ENCODE data around the gene SIRT2.

SIRT2 gene

DNA sequence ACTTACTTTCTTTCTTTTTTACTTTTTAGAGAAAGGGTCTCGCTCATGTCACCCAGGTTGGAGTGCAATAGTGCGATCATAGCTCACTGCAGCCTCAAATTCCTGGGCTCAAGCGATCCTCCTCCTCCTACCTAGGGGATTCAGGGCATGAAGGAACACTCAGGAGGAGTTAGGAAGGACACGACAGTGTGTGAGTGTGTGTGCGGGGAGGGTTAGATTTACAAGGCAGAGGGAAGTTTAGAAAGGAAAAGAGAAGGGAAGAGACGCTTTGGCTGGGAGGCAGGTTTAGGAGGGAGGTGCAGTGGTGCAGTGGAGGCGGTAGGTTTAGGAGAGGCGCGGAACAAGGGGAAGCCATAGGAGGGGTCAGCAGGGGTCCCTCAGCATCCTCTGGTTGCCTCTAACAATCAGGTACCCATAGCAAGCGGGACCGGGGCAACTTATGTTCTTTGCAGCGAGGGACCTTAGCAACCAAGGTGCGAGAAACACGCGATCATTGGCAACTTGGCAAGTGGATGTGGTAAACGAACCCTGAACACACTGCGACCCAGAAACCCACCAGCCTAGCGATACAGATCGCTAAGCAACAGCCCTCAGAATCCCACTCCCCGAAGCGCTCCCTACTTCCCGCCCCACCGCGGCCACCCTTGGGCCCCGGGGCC is 501 bp downstream of the SIRT2 start (continued):
- no peak for TF ChIP-seq ZBTB17 (tag by site-specific recombination; IDR thresholded peaks at IDR 0.05)
- TF ChIP-seq ZNF658 (tag by site-specific recombination; IDR thresholded peaks at IDR 0.05), result no peak
- no peak; the same call in 1 of the 2 replicates for TF ChIP-seq ZNF221 (tag by site-specific recombination; IDR thresholded peaks at IDR 0.05; ENCODE audit: borderline replicate concordance)
- TF ChIP-seq ZBTB48 (tag by site-specific recombination; IDR thresholded peaks at IDR 0.05), result peak; percentile 91
- no peak for TF ChIP-seq SP3 (tag by site-specific recombination; IDR thresholded peaks at IDR 0.05)
- no peak for TF ChIP-seq ZNF140 (tag by site-specific recombination; IDR thresholded peaks at IDR 0.05)
- TF ChIP-seq, protein P1, sequence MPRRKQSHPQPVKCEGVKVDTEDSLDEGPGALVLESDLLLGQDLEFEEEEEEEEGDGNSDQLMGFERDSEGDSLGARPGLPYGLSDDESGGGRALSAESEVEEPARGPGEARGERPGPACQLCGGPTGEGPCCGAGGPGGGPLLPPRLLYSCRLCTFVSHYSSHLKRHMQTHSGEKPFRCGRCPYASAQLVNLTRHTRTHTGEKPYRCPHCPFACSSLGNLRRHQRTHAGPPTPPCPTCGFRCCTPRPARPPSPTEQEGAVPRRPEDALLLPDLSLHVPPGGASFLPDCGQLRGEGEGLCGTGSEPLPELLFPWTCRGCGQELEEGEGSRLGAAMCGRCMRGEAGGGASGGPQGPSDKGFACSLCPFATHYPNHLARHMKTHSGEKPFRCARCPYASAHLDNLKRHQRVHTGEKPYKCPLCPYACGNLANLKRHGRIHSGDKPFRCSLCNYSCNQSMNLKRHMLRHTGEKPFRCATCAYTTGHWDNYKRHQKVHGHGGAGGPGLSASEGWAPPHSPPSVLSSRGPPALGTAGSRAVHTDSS (tag by site-specific recombination; IDR thresholded peaks at IDR 0.05), result no peak
- no peak; the same call in 1 of the 2 replicates for TF ChIP-seq PATZ1 (tag by site-specific recombination; IDR thresholded peaks at IDR 0.05)
- no peak for TF ChIP-seq ZNF529 (tag by site-specific recombination; IDR thresholded peaks at IDR 0.05; ENCODE audit: insufficient replicate concordance)
- TF ChIP-seq ZNF560 (tag by site-specific recombination; IDR thresholded peaks at IDR 0.05; ENCODE audit: borderline replicate concordance), result no peak
- no peak; the same call in none of the 2 replicates for TF ChIP-seq ZFP37 (tag by site-specific recombination; IDR thresholded peaks at IDR 0.05)
- TF ChIP-seq ZNF112 (tag by site-specific recombination; IDR thresholded peaks at IDR 0.05), result no peak
- TF ChIP-seq ZNF157 (tag by site-specific recombination; IDR thresholded peaks at IDR 0.05), result no peak
- TF ChIP-seq ZNF24 (tag by site-specific recombination; IDR thresholded peaks at IDR 0.05), result no peak
- TF ChIP-seq, protein P2, sequence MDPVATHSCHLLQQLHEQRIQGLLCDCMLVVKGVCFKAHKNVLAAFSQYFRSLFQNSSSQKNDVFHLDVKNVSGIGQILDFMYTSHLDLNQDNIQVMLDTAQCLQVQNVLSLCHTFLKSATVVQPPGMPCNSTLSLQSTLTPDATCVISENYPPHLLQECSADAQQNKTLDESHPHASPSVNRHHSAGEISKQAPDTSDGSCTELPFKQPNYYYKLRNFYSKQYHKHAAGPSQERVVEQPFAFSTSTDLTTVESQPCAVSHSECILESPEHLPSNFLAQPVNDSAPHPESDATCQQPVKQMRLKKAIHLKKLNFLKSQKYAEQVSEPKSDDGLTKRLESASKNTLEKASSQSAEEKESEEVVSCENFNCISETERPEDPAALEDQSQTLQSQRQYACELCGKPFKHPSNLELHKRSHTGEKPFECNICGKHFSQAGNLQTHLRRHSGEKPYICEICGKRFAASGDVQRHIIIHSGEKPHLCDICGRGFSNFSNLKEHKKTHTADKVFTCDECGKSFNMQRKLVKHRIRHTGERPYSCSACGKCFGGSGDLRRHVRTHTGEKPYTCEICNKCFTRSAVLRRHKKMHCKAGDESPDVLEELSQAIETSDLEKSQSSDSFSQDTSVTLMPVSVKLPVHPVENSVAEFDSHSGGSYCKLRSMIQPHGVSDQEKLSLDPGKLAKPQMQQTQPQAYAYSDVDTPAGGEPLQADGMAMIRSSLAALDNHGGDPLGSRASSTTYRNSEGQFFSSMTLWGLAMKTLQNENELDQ (tag by site-specific recombination; IDR thresholded peaks at IDR 0.05; ENCODE audit: low read depth), result no peak
- TF ChIP-seq, protein P3, sequence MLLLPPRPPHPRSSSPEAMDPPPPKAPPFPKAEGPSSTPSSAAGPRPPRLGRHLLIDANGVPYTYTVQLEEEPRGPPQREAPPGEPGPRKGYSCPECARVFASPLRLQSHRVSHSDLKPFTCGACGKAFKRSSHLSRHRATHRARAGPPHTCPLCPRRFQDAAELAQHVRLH (tag by site-specific recombination; IDR thresholded peaks at IDR 0.05), result peak; percentile 21
- 0 out of 2 replicates have a peak, but pooled peaks have one; percentile 32 for TF ChIP-seq ZNF624 (tag by site-specific recombination; IDR thresholded peaks at IDR 0.05)
- TF ChIP-seq ZNF521 (tag by site-specific recombination; IDR thresholded peaks at IDR 0.05), result no peak
- no peak for TF ChIP-seq ZNF404 (tag by site-specific recombination; IDR thresholded peaks at IDR 0.05)
- no peak for TF ChIP-seq ZNF248 (tag by site-specific recombination; IDR thresholded peaks at IDR 0.05)
- no peak for TF ChIP-seq ZNF776 (tag by site-specific recombination; IDR thresholded peaks at IDR 0.05; ENCODE audit: borderline replicate concordance)
- no peak for TF ChIP-seq ATF2 (tag by site-specific recombination; IDR thresholded peaks at IDR 0.05; ENCODE audit: low read depth)
- TF ChIP-seq ZSCAN4 (tag by site-specific recombination; IDR thresholded peaks at IDR 0.05), result peak; percentile 44; the same call in 1 of the 2 replicates
- no peak; the same call in 1 of the 2 replicates for TF ChIP-seq ZNF449 (tag by site-specific recombination; IDR thresholded peaks at IDR 0.05)
